GM19238 (cell line): ENCODE data around the gene SDS.

Experiments used
- DNase-seq: peaks from one replicate; pipeline ENCODE4 v3.0.0; 2011; ENCODE audit warnings: low spot score; ENCODE audit not compliant: insufficient read length

The SDS gene

DNA sequence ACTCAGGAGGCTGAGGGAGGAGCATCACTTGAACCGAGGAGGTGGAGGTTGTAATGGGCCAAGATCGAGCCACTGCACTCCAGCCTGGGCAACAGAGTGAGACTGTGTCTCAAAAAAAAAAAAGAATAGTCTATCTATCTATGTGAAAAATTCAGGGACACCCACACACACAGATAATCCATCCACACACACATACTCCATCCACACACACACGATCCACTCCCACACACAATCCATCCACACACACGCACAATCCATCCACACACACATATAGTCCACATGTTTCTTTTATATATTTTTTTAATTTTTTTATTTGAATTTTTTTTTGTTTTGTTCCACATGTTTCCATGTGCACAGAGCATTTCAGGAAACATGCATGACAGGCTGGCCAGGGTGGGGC, 3.3 kb downstream of the SDS start:
- DNase-seq: no peak

DNA sequence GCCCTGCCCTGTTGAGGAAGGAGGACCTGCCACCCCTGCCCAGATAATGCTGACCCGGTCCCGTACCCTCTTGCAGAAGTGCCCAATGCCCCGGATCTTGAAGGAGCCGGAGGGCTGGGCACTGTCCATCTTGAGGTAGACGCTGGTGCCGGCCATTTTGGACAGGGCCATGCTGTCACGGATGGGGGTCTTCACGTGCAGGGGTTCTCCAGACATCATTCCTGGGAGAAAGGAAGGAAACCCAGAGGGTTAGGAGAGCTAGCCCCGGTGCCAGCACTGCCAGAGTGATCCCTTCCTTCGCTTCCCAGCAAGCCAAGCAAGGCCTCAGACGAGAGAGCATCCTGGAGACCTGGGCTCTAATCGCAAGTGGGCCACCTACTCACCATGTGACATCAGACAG, 4.2 kb downstream of the SDS start:
- no peak for DNase-seq

DNA sequence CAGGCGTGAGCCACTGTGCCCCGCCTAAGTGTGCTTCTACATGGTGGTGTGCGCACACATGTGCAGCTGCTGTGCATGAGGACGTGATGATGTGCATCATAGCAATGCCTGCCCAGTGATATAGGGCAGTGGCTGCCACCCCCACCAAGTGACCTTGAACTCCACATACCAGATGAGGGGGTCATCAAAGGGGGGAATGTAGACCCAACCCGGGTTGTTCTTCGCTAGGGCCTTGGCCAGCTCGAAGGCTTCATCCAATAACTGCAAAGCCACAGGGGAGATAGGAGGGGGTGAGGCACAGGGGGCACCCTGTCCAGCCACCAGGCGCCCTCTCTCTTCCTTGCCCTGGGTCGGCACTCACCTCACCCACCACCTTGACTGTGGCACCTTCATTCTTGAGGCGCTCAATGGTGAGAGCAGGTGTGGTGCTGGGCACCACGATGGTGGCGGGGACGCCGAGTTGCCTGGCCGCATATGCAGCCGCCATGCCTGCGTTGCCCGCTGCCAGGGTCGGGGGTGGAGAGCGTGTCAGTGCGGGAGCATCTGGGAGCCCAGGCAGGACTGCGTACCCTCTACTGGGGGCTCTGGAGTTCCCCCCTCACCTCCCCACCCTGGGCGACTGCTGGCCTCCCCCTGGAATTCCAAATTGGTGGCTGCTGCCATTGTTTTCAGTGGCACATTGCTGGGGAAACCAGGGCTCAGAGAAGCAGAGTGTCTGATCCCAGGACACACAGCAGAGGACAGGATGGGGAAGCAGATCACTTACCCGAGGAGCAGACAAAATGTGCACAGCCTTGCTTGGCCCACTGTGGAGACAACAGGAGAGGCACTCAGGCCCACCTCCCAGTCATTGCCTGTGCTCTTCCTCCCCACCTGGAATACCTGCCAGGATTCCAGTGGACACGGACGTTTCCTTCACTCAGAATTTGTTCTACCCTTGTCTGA, 5.1 kb downstream of the SDS start:
- DNase-seq: no peak

DNA sequence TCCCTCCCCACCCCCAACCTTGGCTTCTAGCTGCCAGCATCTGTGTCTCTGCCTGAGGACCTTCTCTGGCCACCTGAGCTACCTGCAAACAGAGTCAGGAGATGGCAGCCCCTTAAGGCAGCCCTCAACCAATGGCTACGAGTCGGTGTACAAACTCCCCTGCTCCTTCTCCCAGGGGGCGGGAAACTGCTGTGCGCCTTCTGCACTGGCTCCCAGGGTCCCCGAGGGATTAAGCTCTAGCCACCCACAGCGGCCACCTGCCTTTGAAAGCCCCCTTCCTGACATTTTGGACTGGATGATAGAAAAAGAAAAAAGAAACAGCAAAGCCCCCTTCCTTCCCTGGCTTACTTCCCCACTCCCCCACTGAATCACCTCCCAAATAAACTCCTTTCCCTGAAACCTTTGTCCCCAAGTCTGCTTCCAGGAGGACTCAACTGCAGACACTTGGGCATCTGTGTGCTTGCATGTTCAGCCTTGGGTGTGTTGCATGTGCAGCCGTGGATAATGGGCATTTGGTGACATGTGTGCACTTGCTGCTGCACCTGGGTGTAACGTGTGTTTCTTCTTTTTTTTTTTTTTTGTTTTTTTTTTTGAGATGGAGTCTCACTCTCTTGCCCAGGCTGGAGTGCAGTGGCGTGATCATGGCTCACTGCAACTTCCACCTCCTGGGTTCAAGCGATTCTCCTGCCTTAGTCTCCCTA, 6.0 kb downstream of the SDS start:
- no peak for DNase-seq

DNA sequence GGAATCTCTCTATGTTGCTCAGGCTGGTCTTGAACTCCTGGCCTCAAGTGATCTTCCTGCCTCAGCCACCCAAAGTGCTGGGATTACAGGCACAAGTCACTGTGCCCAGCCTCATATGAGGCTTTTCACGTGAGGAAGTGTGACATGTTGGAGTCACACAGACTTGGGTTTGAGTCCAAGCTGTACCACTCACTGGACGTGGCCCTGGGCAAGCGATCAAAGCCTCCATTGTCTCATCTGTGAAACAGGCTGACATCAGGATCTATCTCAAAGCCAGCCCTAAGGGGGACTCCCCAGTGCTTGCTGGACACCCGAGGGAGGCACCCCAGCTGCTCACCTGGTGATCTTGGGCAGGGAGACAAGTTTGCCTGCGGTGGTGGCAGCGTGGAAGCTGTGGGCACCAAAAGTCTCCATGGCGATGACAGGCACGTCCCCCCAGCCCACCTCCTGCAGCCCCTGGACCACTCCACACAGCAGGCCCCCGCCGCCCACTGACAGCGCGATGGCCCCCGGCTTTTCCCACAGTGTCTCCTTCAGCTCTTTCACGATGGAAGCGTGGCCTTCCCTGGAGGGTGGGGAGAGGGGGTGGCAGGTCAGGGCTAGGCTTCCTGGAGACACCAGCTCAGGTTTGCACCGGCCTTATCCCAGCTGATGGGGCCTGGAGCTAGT, 6.7 kb downstream of the SDS start:
- DNase-seq: no peak

DNA sequence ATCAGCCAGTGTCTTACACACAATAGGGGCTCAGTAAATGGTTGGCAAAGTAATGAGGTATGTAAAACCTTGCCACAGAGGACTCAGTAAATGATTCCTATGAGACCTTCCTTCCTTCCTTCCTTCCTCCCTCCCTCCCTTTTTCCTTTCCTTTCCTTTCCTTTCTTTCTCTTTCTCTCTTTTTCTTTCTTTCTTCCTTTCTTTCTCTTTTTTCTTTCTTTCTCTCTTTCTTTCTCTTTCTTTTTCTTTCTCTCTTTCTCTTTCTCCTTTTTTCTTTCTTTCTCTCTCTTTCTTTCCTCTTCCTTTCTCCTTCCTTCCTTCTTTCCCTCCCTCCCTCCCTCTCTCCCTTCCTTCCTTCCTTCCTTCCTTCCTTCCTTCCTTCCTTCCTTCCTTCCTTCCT, 7.5 kb downstream of the SDS start:
- no peak for DNase-seq

DNA sequence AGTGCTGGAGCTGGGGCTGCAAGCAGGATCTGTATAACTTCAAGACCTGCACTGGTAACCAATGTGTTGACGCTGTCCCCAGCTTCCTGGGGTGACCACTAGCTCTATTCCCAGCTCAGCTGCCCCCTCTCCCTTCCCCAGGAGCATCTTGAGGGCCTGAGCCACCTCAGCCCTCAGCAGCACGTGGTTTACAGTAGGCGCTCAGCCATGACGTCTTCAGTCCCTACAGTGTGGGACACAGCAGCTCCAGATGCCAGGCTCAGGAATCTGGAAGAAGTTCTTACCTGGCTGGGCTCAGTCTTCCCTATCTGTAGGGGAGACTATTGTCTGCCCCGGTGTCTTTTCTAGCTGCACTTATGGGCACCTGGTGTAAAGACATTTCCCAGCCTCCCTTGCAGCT, 8.6 kb downstream of the SDS start:
- DNase-seq: no peak

DNA sequence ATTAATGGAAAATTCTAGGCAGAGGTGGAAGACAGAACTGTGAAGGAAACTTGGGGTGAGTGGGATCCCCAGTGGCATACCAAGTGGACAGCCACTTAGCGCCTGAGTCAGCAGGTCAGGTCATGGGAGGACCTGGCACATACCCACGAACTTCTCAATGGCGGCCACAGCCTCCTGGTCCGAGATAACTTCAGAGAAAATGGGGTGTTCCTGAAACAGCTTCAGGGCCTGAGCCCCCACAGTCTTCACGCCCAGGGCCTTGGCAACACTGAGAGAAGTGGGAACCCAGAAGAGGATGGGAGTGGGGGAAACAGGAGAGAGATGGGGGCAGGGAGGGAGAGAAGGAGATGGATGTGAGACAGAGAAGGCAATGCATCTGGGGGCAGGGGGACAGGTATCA, 9.9 kb downstream of the SDS start:
- DNase-seq: no peak

DNA sequence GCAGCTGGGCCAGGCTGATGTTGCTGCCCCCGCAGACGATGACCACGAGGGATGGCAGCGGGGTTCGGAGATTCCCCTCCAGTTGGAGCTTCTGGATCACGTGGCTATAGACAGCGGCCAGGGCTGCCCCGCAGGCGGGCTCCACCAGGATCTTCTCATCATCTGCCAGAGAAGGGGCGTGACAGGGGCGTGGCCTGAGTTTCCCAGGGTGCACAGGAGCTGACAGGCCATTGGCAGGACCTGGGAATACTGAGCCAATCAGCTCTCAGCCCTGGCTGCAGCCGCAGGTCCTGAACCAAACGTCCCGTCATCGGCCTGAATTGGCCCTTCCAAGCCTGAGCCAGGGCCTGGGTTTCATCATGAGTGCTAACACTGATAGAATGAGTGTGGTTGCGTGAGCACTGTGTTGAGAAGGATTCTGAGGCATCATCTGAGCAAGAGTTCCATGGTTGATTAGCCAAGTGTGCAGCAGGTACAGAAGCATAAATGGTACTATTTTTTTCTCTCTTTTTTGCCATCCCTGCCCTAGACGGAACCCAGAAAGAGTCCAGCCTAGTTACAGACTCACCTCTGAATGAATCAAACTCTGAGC, 10.6 kb downstream of the SDS start:
- no peak for DNase-seq

DNA sequence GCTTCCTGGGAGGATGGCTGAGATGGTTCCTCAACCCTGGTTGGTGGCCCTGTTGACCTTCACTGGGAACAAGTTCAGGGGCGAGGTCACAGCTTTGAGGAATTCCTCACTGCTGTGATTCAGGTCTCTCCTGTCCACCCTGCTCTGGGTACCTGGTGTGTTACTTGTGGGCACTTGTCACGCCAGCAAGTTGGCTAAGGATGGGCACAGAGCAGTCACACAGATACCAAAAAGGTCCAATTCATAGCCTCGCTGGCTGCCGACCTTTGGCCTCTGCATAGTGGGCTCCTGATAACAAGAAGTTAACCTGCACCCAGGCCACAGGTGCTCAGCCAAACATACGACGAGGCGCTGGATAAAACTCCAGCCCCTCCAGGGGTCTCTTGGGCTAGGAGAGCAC, 11.2 kb downstream of the SDS start:
- no peak for DNase-seq

DNA sequence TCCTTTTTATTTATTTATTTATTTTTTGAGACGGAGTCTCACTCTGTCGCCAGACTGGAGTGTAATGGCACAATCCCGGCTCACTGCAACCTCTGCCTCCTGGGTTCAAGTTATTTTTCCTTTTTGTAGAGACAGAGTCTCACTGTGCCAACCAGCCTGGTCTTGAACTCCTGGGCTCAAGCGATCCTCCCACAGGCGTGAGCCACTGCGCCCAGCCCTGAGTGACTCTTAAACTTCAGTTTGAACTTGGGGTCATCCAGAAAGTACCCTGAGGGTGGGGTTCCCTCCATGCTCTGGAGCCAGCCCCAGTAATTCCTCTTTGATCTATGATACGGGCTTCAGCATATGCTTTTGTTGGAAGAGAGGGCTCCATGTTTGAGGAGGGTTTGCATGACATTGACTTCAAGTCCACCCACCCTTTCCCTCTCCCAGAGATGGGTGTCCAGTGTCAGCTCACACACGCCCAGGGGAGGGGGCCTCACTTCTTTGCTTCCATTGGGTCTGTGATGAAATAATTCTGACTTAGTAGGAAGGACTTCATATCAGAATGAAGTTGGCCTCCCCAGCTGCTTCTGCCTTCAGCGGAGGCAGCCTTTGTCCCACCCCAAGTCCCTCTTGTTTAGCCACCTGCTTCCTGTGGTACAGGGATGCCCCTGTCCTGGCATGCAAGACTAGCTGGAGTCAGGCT, 11.9 kb downstream of the SDS start:
- no peak for DNase-seq

DNA sequence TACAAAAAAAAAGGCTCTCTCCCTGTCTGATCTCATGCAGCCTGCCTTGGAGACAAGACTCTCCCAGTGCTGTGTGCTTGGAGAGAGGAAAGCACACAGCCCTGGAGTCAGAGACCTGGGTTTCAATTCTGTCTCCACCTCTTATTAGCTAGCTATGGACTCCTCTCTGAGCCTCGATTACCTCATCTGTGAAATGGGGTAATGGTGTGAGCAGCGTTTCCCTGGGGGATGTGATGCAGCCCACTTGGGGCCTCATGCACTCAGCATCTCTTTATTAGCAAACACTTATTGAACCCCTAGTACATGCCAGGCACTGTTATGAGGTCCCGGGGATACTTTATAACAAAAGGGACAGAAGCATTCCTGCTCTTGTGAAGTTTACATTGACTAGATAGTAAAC, 12.5 kb downstream of the SDS start:
- DNase-seq: no peak

DNA sequence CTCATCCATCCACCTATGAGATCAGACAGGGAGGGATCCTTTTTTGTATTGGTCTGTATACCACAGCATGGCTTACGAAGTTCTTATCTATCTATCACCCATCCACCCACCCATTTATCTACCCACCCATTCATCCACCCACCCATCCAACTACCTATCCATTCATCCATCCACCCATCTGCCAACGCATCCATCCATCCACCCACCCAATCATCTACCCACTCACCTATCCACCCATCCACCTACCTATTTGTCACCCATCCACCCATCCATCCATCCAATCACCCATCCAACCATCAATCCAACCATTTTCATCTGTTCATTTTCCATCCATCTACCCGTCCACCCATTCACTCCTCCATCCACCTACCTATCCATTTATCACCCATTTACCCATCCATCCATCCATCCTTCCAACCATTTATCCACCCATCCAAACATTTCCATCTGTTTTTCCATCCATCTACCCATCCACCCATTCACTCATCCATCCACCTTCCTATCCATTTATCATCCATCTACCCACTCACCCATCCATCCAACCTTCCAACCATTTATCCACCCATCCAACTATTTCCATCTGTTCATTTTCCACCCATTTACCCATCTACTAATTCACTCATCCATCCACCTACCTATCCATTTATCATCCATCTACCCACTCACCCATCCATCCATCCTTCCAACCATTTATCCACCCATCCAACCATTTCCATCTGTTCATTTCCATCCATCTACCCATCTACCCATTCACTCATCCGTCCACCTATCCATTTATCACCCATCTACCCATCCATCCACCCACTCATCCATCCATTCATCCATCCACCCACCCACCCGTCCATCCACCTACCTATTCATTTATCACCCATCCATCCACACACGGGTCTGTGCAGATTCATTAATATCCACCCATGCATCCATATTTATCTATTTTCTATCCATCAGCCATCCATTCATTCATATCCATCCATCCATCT, 13.3 kb downstream of the SDS start:
- no peak for DNase-seq

DNA sequence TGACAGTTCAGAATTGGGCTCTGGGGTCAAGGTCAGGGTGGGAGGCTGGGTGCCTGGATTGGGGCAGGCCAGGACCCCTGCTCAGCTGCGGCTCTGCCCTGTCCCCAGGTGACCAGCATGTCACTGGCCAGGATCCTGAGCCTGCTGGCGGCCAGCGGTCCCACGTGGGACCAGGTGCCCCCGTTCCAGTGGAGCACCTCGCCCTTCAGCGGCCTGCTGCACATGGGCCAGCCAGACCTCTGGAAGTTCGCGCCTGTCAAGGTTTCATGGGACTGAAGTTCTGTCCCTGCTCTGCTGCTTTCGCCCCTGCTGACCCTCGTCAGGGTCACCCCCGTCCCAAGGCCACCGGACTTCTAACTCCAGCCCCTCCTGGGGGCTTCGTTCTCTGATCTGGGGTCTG, 15.3 kb downstream of the SDS start:
- no peak for DNase-seq

DNA sequence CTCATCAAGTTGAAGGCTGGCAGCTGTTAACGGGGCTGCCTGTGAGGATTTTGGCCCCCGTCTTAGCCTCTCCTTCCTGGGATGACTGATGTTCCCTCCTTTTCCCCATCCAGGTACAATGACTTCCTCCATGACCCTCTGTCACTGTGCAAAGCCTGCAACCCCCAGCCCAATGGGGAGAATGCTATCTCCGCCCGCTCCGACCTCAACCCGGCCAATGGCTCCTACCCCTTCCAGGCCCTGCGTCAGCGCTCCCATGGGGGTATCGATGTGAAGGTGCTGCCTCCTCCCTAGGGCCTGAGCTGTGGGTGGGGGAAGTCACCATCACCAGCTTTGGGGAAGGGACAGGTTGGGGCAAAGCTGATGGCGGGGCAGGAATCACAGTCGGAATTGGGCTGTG, 16.1 kb downstream of the SDS start:
- no peak for DNase-seq

DNA sequence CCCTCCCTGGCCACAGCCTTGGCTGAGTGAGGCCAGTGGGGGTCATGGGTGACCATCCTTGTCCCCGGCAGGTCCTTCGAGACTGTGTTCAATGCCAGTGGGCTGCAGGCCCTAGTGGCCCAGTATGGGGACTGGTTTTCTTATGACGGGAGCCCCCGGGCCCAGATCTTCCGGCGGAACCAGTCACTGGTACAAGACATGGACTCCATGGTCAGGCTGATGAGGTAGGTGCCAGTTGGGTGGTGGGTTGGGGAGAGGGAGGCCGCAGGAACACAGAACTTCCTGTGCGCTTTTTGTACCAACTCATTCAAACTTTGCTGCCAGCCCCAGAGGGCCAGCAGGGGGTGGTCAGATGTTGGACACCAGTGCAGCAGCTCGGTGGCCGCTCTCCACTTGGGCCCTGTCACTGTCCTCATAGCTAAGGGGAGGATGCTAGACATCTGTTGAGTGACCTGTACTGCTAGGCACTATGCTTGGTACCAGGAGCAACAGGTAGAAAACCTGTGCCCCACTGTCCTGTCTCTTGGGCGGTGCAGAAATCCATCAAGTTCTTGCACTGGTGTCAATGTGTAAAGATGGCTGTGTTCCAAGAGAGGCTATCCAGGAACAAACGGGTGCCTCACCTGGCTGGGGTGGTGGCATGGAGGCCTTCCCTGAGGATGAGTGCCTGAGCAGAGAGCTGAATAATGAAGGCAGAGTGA, 16.7 kb downstream of the SDS start:
- DNase-seq: no peak

DNA sequence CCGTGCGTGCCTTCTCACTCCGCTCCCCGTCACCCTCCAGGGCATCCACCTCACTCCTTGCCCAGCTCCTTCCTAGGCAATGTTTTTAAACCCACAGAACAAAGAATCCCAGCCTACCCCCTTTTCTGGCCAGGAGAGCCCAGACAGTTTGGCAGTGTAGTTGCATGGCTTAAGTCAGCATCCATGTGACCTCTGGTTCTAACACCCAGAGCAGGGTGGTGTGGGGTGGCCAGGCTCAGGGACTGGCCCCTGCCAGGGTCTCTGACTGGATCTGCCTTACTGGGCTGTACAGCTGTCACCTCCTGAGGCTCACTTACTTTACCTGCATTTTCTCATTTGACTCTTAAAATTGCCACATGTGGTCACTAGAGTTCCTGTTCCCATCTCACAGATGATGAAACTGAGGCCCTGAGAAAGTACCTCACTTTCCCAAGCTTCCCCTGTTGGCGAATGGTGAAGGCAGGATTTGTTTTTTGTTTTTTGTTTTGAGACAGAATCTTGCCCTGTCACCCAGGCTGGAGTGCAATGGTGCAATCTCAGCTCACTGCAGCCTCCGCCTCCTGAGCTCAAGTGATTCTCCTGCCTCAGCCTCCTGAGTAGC, 18.3 kb downstream of the SDS start:
- DNase-seq: no peak

DNA sequence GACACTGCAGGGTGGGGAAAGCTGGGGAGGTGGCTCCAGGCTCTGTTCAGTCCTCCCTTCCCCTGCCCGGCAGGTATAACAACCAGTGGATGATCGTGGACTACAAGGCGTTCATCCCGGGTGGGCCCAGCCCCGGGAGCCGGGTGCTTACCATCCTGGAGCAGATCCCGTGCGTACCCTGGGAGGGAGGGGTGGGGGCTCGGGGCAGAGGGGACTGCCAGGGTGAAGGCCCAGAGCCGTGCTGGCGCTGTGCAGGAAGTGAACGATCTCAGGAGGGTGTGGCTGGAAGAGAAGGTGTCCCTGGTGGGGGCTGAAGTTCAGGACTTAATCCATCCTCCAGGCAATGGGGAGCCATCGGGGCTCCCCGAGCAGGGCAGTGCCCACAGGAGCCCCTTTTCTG, 18.9 kb downstream of the SDS start:
- no peak for DNase-seq

DNA sequence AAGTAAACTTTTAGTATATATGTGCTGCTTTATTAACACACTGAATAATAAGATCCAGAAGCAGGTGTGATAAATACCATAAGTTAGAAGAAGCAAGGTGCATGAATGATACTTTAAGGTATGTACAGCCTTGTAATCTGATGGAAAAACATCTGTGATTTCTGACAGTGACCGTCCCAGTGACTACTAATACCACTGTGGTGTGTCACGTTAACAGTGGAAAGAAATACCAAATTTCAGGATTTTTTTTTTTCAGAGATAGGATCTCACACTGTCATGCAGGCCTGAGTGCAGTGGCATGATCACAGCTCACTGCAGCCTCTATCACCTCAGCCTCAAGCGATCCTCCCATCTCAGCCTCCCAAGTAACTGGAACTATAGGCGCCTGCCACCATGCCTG, 21.5 kb downstream of the SDS start:
- DNase-seq: no peak
